ENCODE measurements around the gene LRRC15.

LRRC15 gene

GRCh38 chr3:194330160-194330559 lies 39.4 kb downstream of the LRRC15 start:
- no peak for DNase-seq

- no peak for DNase-seq
Measured at GRCh38 chr3:194329583-194329965, 40.0 kb downstream of the LRRC15 start.

- no peak for DNase-seq
Measured at GRCh38 chr3:194328942-194329582, 40.5 kb downstream of the LRRC15 start.

GRCh38 chr3:194328053-194328657 lies 41.4 kb downstream of the LRRC15 start:
- DNase-seq = no peak

- DNase-seq = no peak
Measured at GRCh38 chr3:194327218-194328052, 42.1 kb downstream of the LRRC15 start.

GRCh38 chr3:194326968-194327217 lies 42.6 kb downstream of the LRRC15 start:
- DNase-seq = no peak

GRCh38 chr3:194326192-194326967 lies 43.2 kb downstream of the LRRC15 start:
- no peak for DNase-seq

GRCh38 chr3:194325424-194326153 lies 44.0 kb downstream of the LRRC15 start:
- no peak for DNase-seq

GRCh38 chr3:194324823-194325327 lies 44.7 kb downstream of the LRRC15 start:
- DNase-seq = no peak

GRCh38 chr3:194323785-194324735 lies 45.5 kb downstream of the LRRC15 start:
- no peak for DNase-seq

- peak; percentile 33 for DNase-seq
Measured at GRCh38 chr3:194322678-194323211, 46.8 kb downstream of the LRRC15 start.

- DNase-seq = no peak
Measured at GRCh38 chr3:194321693-194322640, 47.6 kb downstream of the LRRC15 start.

GRCh38 chr3:194320744-194321243 lies 48.7 kb downstream of the LRRC15 start:
- no peak for DNase-seq

GRCh38 chr3:194320100-194320499 lies 49.4 kb downstream of the LRRC15 start:
- no peak for DNase-seq

GRCh38 chr3:194318511-194319161 lies 50.9 kb downstream of the LRRC15 start:
- DNase-seq = no peak

GRCh38 chr3:194316918-194317317 lies 52.6 kb downstream of the LRRC15 start:
- no peak for DNase-seq

- no peak for DNase-seq
Measured at GRCh38 chr3:194315965-194316361, 53.6 kb downstream of the LRRC15 start.

GRCh38 chr3:194315088-194315964 lies 54.2 kb downstream of the LRRC15 start:
- peak; percentile 84 for DNase-seq
